Cardiac septum (tissue), 1 donor: ENCODE data around the gene ZNF556. TPM values are rescaled to one million over a fixed set of nuclear protein-coding genes. Genes with fewer than 3 reads are reported as not detected.

Experiments
- DNase-seq: peaks from one replicate; pipeline ENCODE4 v3.0.0-alpha.2; 2020; ENCODE audit warnings: low spot score
- intact Hi-C: fragments of 100-400 bp; cut with DNase I; formaldehyde crosslinking; loops from one replicate; pipeline ENCODE4 v1.14.0; 2022
- long read RNA-seq: library from polyadenylated mRNA; unstranded; transcript quantifications from one replicate; pipeline ENCODE4 v2.0.0, GENCODE V29; 2021
- total RNA-seq: library from RNA; stranded (reverse); fragmentation: NEBNext Ultra II Directional; extraction: Animal tissue kit (Norgen Biotek cat#: 25700); gene quantifications from one replicate; pipeline ENCODE4 v1.2.1, GENCODE V29; 2021
- donor health status: DM: no; HTN: no; CAD: no.

ZNF556 gene
- not detected for total RNA-seq
- long read RNA-seq: 0 reads

DNA sequence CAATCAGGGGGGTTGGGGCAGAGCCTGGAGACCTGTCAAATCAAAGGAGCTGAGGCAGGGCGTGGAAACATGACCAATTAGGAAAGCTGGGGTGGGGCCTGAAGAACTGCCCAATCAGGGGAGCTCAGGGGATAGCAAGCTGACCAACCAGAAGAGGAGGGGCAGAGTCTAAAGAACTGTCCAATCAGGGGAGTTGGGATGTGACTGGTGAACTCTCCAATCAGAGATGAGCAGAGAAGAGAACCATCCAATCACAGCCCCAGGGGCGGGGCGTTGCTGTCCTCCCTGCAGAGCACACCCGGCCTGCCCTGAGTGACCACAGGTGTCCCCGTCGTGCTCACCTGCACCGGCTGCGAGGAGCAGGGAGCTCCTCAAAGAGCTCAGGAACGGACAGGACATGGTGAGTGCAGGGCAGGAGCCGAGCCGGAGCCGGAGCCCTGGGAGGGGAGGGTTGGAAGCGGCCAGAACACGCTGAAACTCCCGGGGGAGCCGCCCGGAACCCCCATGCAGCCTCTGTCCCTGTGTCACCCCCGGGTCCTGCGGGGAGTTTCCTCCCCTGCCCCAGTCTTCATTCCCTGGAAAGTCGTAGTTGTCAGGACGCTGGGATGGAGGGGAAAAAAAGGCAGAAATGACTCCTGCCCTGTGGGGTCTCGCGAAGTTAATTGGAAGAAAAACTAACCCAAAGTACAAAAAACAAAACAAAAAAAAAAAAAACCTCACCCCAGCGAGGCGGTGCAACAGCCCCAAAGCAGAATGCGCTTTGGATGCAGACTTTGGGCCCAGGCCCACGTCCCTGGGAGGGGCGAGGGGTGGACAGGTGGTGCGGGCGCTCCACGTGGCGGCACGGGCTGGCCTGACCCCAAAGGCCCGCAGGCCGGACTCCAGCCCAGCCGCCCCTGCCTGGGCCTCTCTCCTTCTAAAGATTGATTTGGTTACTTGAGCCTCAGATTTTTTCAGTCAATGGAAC lies at the start of gene ZNF556:
Gene ZNF556, plus strand, starts transcription at position 311 of the 967 bp plus-strand sequence. Its CDS starts 87 bp downstream, at position 398.
- intact Hi-C loops: no loop called here
- DNase-seq: no peak

DNA sequence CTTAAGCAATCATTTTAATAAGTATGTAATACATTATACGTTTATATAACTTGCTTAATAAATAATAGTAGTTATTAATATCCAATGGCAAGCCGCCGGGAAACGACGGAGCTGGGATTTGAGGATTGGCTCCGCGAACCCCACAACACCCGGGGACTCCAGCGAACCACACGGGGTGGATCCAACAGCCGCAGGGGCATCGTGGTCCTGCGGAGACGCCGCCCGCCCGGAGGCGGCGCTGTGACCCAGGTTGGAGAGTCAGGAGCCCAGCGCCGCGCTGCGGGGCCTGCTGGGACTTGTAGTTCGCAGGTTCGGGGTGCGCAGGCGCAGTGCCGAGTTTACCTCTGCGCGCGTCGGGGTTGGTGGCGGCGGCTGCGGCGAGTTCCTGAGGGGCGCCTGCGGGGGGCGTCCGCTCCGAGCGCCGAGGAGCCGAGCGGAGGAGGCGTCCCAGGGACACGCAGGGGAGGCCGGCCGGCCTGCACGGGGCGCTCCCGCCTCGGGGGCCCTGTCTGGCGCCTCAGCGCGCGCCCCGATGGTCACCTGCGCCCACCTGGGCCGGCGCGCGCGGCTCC lies 47.5 kb upstream of the ZNF556 start, which contains the start of gene ZNF554:
Gene ZNF554, plus strand, starts transcription at position 329 of the 572 bp plus-strand sequence. Its CDS starts 204 bp downstream, at position 533.
- peak; percentile 98 for DNase-seq
- intact Hi-C loops: no loop called here

DNA sequence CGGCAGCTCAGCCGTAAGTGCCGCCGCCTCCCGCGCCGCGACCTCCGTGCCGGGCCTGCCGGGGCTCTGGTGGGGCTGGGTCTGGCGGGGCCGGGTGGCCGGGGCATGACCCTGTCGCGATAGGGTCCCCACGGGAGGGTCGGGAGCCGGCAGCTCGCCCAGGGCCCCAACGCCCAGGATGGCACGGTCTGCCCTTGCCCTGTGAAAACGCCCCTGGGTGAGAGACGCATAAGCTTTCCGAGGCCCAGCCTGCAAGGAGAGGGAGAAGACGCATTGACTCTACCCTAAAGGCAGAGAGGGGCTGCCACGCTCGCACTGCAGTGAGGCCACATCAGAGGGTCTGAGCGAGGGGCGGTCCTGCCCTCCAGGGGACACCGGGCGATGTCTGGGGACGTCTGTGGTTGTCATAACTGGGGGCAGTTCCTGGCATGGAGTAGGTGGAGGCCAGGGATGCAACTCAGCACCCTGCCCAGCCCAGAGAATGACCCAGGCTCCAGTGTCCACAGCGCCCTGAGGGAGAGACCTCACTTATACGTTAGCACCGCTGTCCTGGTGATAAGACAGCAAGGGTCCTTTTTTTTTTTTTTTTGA lies 46.9 kb upstream of the ZNF556 start:
- intact Hi-C loops: no loop called here

DNA sequence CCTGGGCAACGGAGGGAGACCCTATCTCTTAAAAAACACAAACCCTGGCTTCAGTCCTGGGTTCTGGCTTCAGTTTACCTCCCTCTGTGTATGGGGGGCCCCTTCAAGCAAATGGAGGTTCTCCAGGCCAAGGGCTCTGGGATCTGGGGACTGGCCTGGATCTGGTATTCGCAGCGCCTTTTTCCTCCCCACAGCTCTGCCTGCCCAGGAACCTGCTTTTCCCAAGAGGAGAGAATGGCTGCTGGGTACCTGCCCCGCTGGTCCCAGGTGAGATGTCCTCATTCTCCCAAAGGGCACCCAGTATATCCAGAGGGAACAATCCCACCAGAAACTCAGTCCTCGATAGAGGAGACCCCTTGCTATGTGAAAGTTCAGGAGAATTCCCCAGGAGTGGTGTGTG lies 44.3 kb upstream of the ZNF556 start:
- intact Hi-C loops: no loop called here
- DNase-seq: no peak

More for the DNA sequence above, 46.9 kb upstream of the ZNF556 start:
- DNase-seq: no peak

DNA sequence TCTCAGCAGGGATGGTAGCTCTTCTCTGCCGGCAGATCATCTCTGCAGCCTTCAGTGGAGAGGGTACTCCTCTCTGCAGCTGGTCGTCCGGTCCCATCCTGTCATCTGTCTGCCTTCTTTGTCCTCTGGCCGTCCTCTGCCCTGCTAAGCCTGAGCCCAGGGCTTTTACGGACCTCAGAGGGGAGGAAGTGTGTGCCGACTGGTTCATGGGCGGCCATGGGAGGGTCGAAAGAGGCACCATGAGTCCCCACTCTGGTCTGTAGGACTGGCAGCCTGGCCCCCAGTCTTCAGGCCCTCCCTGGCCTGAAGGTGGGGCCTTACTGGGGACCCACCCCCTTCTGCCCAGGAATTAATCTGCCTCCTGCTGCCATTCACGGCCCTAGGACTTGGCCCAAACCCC lies 43.5 kb upstream of the ZNF556 start:
- no peak for DNase-seq
- intact Hi-C loops: no loop called here

DNA sequence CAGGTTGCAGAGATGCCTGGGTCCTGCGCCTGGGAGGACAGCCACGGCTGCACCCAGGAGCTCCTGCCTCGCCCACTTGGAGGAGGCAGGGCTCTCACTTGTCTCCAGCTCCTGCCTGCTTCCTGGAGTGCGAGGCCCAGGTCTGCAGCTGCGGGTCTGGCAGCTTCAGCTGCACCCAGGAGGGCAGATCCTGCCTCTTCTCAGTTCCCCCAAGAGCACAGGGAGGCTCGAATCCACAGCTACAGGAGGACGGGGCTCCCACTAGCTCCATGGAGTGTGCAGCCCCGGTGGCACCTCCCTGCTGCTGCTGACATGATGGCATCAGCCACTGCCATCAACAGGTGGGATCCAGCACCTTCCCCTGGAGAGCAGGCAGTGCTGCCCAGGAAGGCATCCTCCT lies 43.0 kb upstream of the ZNF556 start:
- intact Hi-C loops: no loop called here

DNA sequence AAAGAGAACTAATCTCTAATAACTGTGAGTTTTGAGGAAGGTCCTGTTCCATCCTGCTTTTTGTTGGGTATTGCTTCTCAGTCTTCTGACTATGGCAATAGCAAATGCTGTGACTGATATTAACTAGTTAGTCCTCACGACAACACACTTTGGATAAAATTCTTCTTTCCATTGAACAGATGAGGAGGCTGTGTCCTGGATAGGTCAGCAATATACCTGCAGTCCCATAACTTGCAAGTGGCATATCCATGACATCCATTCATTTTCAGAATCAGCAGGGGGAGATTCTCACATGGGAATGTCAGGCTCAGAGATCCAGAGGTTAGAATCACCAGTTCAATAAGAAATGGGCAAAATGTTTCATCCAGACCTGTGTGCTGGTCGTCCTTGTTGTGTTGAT lies 40.1 kb upstream of the ZNF556 start:
- DNase-seq: no peak
- intact Hi-C loops: no loop called here

More for the DNA sequence above, 43.0 kb upstream of the ZNF556 start:
- DNase-seq: no peak

DNA sequence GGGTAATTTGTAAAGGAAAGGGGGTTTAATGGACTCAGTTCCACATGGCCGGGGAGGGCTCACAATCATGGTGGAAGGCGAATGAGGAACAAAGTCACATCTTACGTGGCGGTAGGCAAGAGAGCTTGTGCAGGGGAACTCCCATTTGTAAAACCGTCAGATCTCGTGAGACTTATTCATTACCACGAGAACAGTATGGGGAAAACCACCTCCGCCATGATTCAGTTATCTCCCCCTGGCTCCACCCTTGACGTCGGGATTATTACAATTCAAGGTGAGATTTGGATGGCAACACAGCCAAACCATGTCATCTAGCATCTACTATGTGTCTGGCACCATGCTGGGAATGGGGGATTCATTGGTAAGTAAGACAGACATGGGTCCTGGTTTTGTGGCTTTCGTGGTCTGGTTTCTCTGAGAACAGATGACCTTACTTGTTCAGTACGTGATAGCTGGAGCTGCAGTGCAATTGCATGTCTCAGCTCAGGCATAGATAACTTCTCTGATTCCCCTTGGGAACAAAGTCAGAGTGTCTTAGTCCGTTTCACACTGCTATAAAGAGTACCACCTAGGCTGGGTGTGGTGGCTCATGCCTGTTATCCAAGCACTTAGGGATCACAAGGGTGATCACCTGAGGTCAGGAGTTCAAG lies 39.2 kb upstream of the ZNF556 start:
- DNase-seq: no peak
- intact Hi-C loops: no loop called here

DNA sequence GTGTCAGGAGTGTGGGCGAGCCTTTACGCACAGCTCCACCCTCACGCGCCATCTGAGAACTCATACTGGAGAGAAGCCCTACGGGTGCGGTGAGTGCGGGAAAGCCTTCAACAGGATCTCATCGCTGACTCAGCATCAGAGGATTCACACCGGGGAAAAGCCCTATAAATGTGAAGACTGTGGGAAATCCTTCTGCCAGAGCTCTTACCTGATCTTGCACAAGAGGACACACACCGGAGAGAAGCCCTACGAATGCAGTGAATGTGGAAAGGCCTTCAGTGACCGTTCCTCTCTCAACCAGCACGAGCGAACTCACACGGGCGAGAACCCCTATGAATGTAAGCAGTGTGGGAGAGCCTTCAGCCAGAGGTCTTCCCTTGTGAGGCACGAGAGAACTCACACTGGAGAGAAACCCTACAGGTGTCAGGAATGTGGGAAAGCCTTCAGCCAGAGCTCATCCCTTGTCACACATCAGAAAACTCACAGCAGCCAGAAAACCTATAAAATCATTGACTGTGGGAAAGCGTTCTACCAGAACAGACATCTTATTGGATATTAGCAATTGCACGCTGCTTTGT lies 32.8 kb upstream of the ZNF556 start:
- intact Hi-C loops: no loop called here
- DNase-seq: no peak

DNA sequence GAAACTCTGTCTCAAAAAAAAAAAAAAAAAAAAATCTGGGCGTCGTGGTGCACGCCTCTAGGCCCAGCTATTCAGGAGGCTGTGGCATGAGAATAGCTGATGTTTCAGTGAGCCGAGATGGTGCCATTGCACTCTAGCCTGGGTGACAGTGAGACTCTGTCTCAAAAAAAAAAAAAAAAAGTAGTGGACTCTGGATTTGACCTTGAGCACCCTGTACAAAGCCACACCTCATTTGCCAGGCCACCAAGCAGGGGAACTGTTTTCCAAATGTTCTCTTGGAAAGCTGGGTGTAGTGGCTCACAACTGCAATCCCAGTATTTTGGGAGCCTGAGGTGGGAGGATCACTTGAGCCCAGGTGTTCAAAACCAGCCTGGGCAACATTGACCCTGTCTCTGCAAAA lies 29.7 kb upstream of the ZNF556 start:
- intact Hi-C loops: no loop called here
- no peak for DNase-seq

DNA sequence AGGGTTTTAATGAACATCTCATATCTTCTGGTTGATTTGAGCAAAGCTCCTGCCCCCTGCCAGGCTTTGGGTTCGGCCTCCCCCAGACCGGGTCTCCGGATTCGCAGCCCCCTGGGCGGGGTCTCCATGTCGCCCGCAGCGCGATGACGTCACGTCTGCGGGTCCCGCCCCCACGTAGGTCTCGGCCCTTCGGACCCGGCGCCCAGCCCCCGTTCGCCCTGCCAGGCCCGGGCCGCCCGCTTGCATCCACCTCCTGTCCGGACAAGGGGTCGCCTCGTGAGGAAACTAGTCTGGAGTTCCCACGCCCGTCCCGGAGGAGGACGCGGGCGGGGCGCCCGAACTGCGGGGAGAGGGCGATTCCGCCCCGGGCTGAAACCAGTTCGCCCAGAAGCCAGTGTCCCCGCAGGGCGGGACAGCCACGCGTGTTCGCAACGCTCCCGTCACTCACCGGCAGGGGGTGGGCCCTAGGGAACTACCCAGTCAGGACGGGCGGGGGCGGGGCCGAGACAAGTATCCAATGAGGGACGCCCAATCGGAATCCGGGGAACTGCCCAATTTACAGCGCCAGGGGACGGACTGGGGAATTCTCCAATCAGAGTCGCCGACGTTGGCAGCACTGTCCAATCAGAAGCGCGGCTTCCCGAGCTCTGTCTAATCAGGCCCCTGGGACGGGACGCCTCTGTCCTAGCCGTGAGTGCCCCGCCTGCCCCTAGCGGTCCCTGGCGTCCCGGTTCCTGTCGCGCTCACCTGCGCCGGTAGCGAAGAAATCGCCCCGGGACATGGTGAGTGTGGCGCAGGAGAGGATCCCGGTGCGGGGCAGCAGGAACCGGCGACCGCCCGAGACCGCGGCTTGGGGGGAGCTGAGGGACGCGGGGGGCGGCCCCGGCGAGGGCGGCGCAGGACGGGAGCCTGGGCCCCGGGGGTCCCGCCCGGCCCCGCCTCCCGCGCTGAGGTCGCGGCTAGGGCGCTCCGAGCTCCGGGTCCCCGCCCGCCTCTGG lies 26.0 kb upstream of the ZNF556 start, which contains the start of gene ZNF555:
Gene ZNF555, plus strand, starts transcription at position 682 of the 998 bp plus-strand sequence. Its CDS starts 98 bp downstream, at position 780.
- intact Hi-C loops: no loop called here
- peak; percentile 99 for DNase-seq

DNA sequence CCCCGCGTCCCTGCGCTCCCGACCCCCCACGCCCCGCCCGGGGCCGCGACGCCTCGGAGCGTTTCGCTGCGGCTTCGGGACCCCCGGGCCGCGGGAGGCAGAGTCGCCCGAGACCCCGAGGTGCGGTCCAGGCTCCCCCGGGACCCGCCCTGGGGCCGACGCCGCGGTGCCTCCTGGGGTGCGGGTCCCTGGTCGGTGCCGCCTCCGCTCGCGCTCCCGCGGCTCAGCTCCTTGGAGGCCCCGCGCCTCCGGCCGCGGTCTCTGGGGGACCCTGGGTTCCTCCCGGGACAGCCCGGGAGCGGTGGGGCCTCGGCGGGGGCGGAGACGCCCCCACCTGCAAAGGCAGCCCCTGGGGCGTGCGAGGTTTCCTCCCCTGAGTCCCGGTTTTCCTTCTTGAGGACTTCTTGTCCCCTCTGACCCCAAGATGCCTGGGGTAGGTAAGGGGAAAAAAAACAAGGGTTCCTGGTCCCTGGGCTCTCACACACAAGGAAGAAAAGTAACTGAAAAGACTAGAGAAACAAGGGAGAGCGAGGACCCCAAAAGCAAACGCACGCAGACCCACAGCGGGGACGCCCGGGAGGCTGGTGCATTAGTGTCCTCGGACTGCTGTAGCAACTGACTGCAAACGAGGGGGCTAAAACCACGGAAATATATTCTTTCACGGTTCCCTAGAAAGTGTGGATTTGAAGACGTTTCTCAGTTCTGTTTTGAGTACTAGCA lies 25.1 kb upstream of the ZNF556 start:
- intact Hi-C loops: no loop called here
- peak; percentile 66 for DNase-seq

DNA sequence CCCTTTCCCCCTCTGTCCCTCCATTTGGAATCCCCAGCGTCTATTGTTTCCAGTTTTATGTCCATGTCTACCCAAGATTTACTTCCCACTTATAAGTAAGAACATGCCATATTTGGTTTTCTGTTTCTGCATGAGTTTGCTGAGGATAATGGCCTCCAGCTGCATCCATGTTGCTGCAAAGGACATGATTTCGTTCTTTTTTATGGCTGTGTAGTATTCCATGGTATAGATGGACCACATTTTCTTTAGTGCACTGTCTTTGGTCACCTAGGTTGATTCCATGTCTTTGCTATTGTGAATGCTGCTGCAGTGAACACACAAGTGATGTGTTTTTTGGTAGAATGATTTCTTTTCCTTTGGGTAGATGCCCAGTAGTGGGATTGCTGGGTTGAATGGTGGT lies 22.0 kb upstream of the ZNF556 start:
- intact Hi-C loops: no loop called here
- DNase-seq: no peak

DNA sequence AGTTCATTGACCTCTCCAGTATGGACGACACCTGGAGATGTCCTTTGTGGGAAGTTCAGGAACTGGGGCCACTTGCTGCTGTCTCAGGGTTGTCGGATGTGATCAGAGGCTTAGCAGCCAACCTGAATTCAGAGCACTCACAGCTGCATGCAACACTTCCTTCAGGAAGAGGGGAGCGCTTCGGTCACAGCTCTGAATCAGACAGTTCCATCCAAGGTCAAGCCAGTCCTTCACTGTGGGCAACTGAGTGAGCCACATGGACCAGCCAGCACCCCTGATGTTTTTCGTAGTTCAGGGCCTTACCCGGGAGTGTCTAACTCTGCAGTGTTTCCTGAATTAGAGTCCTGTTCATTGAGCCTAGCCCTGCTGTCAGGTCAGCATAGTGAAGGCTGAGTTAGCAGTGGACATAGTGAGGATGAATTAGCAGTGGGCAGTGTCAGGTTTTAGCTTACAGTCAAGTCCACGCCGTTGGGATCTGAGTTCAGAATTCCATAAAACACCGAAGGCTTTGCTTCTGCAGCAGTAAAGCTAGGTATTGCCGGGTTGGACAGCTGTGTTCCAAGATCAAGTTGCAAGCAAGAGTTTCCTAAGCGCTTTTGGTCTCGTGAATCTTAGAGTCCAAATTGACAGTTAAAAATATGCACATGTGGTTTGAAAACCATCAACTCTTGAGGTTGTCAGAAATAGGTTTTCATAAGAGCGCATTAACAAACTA lies 20.8 kb upstream of the ZNF556 start:
- no peak for DNase-seq
- intact Hi-C loops: no loop called here

DNA sequence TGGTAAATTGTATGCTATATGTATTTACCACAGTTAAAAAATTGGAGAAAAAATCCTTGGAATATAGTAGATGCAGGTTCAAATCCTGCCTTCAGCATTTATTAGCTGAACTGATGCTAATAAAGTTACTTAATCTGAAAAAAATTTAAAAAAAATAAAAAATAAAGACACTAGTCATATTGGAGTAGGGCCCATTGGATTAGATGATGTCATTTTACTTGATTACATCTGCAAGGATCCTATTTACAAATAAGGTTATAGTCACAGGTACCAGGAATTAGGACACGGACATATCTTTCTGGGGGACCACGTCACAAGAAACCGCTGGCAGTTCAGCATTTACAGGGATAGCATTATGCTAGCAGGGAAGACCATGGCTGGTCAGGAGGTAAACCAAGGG lies 19.6 kb upstream of the ZNF556 start:
- intact Hi-C loops: no loop called here
- DNase-seq: no peak

DNA sequence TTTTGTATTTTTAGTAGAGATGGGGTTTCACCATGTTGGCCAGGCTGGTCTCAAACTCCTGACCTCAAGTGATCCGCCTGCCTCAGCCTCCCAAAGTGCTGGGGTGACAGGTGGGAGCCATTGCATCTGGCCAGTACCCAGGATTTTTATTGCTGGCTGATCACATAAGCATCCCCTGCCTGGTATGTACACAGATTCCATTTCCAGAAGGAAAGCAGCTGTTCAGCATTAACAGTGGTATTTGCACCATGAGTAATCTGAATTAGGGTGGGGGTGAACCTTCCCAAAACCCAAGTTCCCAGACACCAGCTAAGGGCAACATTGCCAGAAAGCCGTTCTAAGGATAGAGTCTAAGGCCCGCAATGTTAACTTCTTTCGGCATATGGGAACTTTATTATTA lies 18.5 kb upstream of the ZNF556 start:
- intact Hi-C loops: no loop called here
- no peak for DNase-seq
